ENCODE data around the gene CLNS1A.

CLNS1A gene

DNA sequence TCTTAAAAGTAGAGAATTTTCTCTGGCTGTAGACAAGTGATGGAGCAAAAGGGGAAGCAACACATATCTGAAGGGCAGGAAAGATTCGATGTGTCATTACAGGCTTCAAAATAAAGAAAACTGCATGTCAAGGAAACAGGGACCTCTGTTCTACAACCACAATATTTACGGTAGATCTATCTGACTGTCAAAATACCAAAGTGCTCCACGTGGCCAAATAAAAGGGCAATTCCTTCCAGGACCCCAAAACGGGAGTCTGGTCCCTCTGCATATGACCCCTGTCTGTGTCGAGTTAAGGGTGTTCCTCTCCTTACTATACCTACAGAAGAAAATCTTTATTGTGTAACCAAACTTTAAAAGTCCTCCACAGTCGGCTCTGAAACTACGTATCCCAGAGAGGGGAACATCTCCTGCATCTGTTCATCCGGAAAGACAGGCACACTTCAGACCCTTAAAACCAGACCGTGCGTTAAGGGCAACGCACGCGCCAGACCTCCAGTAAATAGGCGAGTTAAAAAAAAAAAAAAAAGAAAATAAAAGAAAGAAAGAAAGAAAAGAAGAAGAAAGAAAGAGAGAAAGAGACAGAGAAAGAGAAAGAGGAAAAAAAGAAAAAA, 756 bp downstream of the CLNS1A start:
- TF ChIP-seq, protein P1, sequence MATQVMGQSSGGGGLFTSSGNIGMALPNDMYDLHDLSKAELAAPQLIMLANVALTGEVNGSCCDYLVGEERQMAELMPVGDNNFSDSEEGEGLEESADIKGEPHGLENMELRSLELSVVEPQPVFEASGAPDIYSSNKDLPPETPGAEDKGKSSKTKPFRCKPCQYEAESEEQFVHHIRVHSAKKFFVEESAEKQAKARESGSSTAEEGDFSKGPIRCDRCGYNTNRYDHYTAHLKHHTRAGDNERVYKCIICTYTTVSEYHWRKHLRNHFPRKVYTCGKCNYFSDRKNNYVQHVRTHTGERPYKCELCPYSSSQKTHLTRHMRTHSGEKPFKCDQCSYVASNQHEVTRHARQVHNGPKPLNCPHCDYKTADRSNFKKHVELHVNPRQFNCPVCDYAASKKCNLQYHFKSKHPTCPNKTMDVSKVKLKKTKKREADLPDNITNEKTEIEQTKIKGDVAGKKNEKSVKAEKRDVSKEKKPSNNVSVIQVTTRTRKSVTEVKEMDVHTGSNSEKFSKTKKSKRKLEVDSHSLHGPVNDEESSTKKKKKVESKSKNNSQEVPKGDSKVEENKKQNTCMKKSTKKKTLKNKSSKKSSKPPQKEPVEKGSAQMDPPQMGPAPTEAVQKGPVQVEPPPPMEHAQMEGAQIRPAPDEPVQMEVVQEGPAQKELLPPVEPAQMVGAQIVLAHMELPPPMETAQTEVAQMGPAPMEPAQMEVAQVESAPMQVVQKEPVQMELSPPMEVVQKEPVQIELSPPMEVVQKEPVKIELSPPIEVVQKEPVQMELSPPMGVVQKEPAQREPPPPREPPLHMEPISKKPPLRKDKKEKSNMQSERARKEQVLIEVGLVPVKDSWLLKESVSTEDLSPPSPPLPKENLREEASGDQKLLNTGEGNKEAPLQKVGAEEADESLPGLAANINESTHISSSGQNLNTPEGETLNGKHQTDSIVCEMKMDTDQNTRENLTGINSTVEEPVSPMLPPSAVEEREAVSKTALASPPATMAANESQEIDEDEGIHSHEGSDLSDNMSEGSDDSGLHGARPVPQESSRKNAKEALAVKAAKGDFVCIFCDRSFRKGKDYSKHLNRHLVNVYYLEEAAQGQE (IDR thresholded peaks at IDR 0.05; ENCODE audit: insufficient read depth in 1 of 2, low read depth in 2 of 2, low read length in 2 of 2): no peak

DNA sequence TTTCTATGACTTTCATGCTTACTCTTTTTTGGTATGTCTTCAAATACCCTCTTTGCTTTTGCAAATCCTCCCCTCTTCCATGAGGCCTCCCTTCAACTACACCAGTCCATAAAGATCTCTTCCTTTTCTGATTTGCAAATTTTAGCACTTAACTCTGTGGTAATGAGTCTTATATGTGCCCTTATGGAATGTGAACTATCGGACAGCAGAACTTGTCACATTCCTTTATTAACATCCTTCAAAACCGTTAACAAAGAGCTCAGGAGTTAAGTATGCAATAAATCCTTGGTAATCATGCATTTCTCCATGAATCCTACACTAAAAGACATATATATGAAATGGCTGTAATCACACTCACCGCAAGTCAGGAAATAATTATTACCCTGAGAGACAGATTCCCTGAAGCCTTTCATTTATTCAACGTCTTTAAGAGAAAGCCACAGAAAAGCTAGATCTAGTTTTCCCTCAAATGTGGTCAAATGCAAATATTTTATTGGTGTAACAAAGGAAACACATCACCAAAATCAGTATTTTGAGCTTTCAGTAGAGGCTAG, 7.4 kb downstream of the CLNS1A start:
- TF ChIP-seq SIN3A (IDR thresholded peaks at IDR 0.05; ENCODE audit: borderline replicate concordance, insufficient read depth, low read length) (no peak), FOXP2 (optimal IDR thresholded peaks at IDR 0.05; ENCODE audit: borderline replicate concordance, extremely low read depth, extremely low read length, insufficient read depth) (no peak), TAF1 (IDR thresholded peaks at IDR 0.05; ENCODE audit: borderline replicate concordance, insufficient read depth, low read length) (no peak), POLR2AphosphoS5 (IDR thresholded peaks at IDR 0.05; ENCODE audit: low read depth, low read length) (no peak)
- TF ChIP-seq, protein P1 (IDR thresholded peaks at IDR 0.05; ENCODE audit: insufficient read depth in 1 of 2, low read depth in 2 of 2, low read length in 2 of 2): no peak

DNA sequence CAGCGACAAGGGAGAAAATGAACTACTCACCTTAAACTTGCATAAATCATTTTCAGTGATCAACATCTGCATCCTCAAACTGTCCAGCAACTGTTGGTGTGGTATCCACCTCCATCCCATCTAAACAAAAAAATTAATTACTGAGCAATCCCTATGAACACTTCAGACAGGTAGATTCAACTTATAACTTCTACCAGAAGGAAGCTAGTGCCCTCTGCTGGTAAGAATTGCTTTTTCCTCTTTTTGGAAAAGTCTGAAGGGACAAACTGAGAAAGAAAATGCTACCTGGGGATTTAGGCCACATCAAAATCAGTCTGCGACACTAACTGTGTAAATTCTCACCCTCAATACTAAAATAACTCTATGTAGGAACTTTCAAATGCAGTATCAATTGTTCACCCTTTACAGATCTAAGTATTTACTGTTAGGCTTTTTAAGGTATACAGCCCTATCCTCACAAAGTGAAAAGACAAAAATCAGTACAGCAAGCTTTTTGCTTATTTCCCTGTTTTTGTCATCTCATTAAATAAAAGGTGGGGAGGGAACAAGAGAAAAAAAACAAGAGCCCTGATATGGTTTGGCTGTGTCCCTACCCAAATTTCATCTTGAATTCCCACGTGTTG, 17.9 kb downstream of the CLNS1A start:
- TF ChIP-seq, protein P1 (IDR thresholded peaks at IDR 0.05; ENCODE audit: insufficient read depth in 1 of 2, low read depth in 2 of 2, low read length in 2 of 2): no peak
- TF ChIP-seq FOXP2 (optimal IDR thresholded peaks at IDR 0.05; ENCODE audit: borderline replicate concordance, extremely low read depth, extremely low read length, insufficient read depth): no peak
- no peak for TF ChIP-seq POLR2AphosphoS5 (IDR thresholded peaks at IDR 0.05; ENCODE audit: low read depth, low read length)
- TF ChIP-seq TAF1 (IDR thresholded peaks at IDR 0.05; ENCODE audit: borderline replicate concordance, insufficient read depth, low read length): no peak
- no peak for TF ChIP-seq SIN3A (IDR thresholded peaks at IDR 0.05; ENCODE audit: borderline replicate concordance, insufficient read depth, low read length)

DNA sequence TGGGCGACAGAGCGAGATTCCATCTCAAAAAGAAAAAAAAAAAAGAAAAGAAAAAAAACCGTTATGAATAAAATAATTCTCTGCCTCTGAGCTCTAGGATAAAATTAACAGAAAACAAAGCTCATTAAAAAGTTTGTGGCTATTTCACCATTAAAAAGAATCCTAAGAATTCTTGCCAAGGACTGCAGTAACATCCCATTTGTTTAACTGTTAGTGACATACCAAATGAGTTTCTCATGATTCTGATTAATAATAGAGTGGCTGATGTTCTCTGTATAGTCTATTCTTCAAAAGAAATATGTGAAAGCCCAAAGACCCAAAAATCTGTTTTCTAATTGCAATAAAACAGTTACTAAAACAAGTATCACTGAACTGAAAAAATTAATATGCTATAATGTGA, 19.7 kb downstream of the CLNS1A start:
- TF ChIP-seq TAF1 (IDR thresholded peaks at IDR 0.05; ENCODE audit: borderline replicate concordance, insufficient read depth, low read length) (no peak), POLR2AphosphoS5 (IDR thresholded peaks at IDR 0.05; ENCODE audit: low read depth, low read length) (no peak), FOXP2 (optimal IDR thresholded peaks at IDR 0.05; ENCODE audit: borderline replicate concordance, extremely low read depth, extremely low read length, insufficient read depth) (no peak), SIN3A (IDR thresholded peaks at IDR 0.05; ENCODE audit: borderline replicate concordance, insufficient read depth, low read length) (no peak)
- TF ChIP-seq, protein P1 (IDR thresholded peaks at IDR 0.05; ENCODE audit: insufficient read depth in 1 of 2, low read depth in 2 of 2, low read length in 2 of 2): no peak

All from PFSK-1 (cell line).